Body of pancreas (tissue), 4 donors: ENCODE measurements around the gene NUBP2.

Source experiments
- CTCF ChIP-seq, 7 experiments: fragments of 450-650 bp in 4 of 7; fragments of 200-600 bp in 3 of 7; sonication (generic) in 3 of 7; IDR thresholded peaks; one replicate each; pipeline ENCODE4 v1.5.1; 2016 to 2019; ENCODE audit warnings: antibody characterized with exemption in 7 of 7
- POLR2A ChIP-seq, 3 donors: fragments of 450-650 bp; IDR thresholded peaks; one replicate each; pipeline ENCODE4 v1.6.1; 2016; ENCODE audit warnings: antibody characterized with exemption in 3 of 3, mild to moderate bottlenecking in 2 of 3

DNA sequence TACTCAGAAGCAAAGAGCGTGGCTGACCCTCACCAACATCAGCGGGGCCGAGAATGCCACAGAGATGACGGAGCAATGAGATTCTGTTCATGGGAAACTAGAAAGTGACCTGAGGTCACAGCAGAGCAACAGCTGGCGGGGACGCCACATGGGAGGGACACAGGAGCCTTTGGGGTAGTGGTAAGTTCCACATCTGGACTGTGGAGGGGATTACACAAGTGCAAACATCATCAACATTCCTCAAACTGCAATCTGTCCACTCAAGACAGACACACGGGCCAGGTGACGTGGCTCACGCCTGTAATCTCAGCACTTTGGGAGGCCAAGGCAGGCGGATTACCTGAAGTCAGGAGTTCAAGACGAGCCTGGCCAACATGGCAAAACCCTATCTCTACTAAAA is 32.7 kb downstream of the NUBP2 start:
- TF ChIP-seq CTCF (IDR thresholded peaks at IDR 0.05), result no peak
- no peak for TF ChIP-seq POLR2A (IDR thresholded peaks at IDR 0.05)
